ENCODE measurements around the gene CD52. TPM values are rescaled to one million over a fixed set of nuclear protein-coding genes. Genes with fewer than 3 reads are reported as not detected.
A peak's percentile ranks its signal among the peaks of the same experiment; 100 is the strongest.

The CD52 gene
- polyA plus RNA-seq, 1 of the 3 experiments (the other 2 are of a cell fraction) = not detected

DNA sequence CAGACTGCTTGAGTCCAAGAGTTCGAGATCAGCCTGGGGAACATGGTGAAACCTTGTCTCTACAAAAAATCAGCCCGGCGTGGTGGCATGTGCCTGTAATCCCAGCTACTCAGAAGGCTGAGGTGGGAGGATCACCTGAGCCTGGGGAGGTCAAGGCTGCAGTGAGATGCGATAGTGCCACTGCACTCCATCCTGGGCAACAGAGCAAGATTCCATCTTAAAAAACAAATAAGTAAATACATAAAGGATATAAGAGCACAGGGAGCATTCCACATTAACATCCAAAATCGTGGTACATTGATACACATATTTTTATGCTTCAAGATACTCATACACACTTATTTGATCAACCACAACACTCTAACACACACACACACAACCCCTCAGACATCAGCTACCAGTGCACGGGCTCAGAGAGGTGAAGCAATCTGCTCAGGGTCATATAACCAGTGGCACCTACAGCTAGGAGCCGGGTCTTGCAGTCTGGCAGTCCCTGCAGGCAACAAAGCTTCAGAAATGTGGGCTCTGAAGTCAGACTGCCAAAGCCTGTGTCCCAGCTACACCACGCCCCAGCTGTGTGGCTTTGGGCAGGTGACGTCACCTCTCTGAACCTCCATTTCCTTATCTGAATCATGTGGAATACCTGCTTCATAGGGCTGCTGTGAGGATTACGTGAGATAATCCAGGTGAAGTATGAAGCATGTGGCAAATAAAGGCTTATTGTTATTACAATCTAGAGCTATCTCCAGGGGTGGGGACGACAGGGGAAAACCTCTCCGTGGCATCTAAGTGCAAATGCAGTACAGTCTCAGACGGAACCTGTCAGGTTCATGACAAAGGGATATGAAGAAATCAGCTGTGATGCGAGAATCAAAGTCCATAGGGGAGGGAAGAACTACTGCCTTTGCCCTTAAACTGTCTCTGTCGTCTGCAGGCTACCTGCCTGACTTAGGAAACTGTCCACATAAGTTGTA lies 40.9 kb downstream of the CD52 start (continued):
- TF ChIP-seq RXRA (IDR thresholded peaks at IDR 0.05; ENCODE audit: borderline replicate concordance, low read depth) (no peak), RAD21 (IDR thresholded peaks at IDR 0.05; ENCODE audit: low read length) (no peak), NRF1 (IDR thresholded peaks at IDR 0.05; ENCODE audit: low read depth, low read length) (no peak)
- TF ChIP-seq, protein P1, sequence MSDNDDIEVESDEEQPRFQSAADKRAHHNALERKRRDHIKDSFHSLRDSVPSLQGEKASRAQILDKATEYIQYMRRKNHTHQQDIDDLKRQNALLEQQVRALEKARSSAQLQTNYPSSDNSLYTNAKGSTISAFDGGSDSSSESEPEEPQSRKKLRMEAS (IDR thresholded peaks at IDR 0.05; ENCODE audit: low read depth) = no peak
- TF ChIP-seq, protein P2, sequence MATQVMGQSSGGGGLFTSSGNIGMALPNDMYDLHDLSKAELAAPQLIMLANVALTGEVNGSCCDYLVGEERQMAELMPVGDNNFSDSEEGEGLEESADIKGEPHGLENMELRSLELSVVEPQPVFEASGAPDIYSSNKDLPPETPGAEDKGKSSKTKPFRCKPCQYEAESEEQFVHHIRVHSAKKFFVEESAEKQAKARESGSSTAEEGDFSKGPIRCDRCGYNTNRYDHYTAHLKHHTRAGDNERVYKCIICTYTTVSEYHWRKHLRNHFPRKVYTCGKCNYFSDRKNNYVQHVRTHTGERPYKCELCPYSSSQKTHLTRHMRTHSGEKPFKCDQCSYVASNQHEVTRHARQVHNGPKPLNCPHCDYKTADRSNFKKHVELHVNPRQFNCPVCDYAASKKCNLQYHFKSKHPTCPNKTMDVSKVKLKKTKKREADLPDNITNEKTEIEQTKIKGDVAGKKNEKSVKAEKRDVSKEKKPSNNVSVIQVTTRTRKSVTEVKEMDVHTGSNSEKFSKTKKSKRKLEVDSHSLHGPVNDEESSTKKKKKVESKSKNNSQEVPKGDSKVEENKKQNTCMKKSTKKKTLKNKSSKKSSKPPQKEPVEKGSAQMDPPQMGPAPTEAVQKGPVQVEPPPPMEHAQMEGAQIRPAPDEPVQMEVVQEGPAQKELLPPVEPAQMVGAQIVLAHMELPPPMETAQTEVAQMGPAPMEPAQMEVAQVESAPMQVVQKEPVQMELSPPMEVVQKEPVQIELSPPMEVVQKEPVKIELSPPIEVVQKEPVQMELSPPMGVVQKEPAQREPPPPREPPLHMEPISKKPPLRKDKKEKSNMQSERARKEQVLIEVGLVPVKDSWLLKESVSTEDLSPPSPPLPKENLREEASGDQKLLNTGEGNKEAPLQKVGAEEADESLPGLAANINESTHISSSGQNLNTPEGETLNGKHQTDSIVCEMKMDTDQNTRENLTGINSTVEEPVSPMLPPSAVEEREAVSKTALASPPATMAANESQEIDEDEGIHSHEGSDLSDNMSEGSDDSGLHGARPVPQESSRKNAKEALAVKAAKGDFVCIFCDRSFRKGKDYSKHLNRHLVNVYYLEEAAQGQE (IDR thresholded peaks at IDR 0.05; ENCODE audit: low read depth, low read length) = no peak
- TF ChIP-seq, protein P3, sequence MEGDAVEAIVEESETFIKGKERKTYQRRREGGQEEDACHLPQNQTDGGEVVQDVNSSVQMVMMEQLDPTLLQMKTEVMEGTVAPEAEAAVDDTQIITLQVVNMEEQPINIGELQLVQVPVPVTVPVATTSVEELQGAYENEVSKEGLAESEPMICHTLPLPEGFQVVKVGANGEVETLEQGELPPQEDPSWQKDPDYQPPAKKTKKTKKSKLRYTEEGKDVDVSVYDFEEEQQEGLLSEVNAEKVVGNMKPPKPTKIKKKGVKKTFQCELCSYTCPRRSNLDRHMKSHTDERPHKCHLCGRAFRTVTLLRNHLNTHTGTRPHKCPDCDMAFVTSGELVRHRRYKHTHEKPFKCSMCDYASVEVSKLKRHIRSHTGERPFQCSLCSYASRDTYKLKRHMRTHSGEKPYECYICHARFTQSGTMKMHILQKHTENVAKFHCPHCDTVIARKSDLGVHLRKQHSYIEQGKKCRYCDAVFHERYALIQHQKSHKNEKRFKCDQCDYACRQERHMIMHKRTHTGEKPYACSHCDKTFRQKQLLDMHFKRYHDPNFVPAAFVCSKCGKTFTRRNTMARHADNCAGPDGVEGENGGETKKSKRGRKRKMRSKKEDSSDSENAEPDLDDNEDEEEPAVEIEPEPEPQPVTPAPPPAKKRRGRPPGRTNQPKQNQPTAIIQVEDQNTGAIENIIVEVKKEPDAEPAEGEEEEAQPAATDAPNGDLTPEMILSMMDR (IDR thresholded peaks at IDR 0.05) = no peak

DNA sequence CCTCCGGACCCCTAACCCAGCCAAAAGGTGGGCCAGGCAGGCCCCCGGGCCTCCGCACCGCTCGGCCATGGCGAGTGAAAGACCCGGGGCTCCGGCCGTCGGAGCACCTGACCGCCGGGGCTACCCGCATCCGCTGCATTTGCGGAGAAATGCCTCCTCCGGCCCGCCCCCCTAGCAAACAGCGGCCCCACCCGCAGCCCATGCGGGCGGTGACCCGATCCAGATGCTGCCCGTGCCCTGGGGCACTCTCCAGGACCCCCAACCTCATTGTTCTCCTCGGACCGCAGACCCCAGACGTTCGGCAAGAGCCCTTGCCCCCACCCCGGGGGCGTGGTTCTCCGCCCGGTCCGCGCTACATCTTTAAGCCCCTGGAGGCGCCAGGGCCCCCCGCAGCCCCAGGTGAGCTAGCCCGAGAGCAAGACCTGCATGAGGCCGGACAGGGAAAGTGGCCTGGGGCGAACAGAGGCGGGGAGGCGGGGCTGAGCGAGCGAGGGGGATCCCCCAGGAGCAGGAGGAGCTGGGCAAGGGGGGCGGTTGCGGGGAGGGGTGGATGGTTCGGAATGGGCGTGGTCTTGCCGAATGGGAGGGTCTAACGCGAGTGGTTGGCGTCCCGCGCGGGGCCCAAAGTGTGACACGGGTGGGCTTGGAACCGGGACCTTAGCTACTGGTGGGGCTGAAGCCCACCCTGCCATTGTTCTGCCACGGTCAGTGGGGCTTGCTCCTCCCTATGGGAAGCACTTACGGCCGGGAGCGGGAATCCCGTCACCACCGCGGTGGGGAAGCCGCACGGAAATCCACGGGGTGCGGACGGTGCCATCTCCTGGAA lies 42.4 kb downstream of the CD52 start:
- 51% methylated on average over 21 of the region's 67 CpGs for WGBS (ENCODE audit: low lambda C conversion rate)
- TF ChIP-seq, protein P4, sequence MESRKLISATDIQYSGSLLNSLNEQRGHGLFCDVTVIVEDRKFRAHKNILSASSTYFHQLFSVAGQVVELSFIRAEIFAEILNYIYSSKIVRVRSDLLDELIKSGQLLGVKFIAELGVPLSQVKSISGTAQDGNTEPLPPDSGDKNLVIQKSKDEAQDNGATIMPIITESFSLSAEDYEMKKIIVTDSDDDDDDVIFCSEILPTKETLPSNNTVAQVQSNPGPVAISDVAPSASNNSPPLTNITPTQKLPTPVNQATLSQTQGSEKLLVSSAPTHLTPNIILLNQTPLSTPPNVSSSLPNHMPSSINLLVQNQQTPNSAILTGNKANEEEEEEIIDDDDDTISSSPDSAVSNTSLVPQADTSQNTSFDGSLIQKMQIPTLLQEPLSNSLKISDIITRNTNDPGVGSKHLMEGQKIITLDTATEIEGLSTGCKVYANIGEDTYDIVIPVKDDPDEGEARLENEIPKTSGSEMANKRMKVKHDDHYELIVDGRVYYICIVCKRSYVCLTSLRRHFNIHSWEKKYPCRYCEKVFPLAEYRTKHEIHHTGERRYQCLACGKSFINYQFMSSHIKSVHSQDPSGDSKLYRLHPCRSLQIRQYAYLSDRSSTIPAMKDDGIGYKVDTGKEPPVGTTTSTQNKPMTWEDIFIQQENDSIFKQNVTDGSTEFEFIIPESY (IDR thresholded peaks at IDR 0.05; ENCODE audit: borderline replicate concordance, low read depth) = no peak
- TF ChIP-seq, protein P5, sequence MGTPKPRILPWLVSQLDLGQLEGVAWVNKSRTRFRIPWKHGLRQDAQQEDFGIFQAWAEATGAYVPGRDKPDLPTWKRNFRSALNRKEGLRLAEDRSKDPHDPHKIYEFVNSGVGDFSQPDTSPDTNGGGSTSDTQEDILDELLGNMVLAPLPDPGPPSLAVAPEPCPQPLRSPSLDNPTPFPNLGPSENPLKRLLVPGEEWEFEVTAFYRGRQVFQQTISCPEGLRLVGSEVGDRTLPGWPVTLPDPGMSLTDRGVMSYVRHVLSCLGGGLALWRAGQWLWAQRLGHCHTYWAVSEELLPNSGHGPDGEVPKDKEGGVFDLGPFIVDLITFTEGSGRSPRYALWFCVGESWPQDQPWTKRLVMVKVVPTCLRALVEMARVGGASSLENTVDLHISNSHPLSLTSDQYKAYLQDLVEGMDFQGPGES (IDR thresholded peaks at IDR 0.05; ENCODE audit: low read depth, low read length) = no peak
- TF ChIP-seq MXI1 (IDR thresholded peaks at IDR 0.05; ENCODE audit: low read depth, low read length) = no peak
- no peak for TF ChIP-seq TCF12 (IDR thresholded peaks at IDR 0.05)
- no peak for TF ChIP-seq JUND (IDR thresholded peaks at IDR 0.05)
- TF ChIP-seq EZH2phosphoT487 (IDR thresholded peaks at IDR 0.05; ENCODE audit: borderline replicate concordance, low read depth) = no peak
- no peak for TF ChIP-seq FOSL2 (IDR thresholded peaks at IDR 0.05; ENCODE audit: borderline replicate concordance, low read depth)
- no peak for TF ChIP-seq ELF1 (IDR thresholded peaks at IDR 0.05)
- TF ChIP-seq FOXJ3 (CRISPR knock-in tag; IDR thresholded peaks at IDR 0.05) = no peak
- no peak for TF ChIP-seq POLR2AphosphoS5 (IDR thresholded peaks at IDR 0.05; ENCODE audit: low read depth, low read length)
- TF ChIP-seq RXRA (IDR thresholded peaks at IDR 0.05; ENCODE audit: borderline replicate concordance, low read depth) = no peak

More for the DNA sequence above, 42.4 kb downstream of the CD52 start:
- POLR2A ChIA-PET = no interaction called here
- Histone ChIP-seq H3K79me2 (ENCODE audit: insufficient read depth) (no peaks in the 10 kb centered on the region), H3K4me2 (peak overlapping the region; percentile 78), H4K20me1 (ENCODE audit: insufficient read depth) (no peaks in the 10 kb centered on the region), H3K4me3 (ENCODE audit: low read depth in 2 of 2, low read length in 1 of 2) (peak overlapping the region; percentile 45 to 48), H3K9me2 (no peaks in the 10 kb centered on the region), H2AFZ (ENCODE audit: low read depth) (peak overlapping the region; percentile 16; the same call in 1 of the 2 replicates), H3K9ac (no peak overlapping the region), H3K4me1 (ENCODE audit: control insufficient read depth in 1 of 2, insufficient read depth in 2 of 2, low read depth in 1 of 2, low read length in 1 of 2) (peaks cover 0 to 9% of the 10 kb centered on the region in 2 experiments; a peak in 2 of 4 replicates), H3F3A (replicated peaks; ENCODE audit: insufficient read depth) (no peaks in the 10 kb centered on the region), H3K27ac (ENCODE audit: low read depth in 2 of 2, low read length in 1 of 2) (no peak overlapping the region), H3K9me3 (no peaks in the 10 kb centered on the region), H3K36me3 (replicated peaks in 1 of 2; ENCODE audit: control insufficient read depth in 1 of 2, insufficient read depth in 2 of 2, low read length in 1 of 2) (no peaks in the 10 kb centered on the region), H3K27me3 (ENCODE audit: insufficient read depth) (peaks cover 25% of the 10 kb centered on the region; the same call in 1 of the 2 replicates)
- peak; percentile 86 for DNase-seq
- CTCF ChIA-PET = interaction anchor here (0.6 to 6.7 kb wide), 8 partner anchors 9 to 623 kb away, joined by 3 to 99 read pairs (median 6); partner anchors contain the start of gene CRYBG2
